ENCODE data around the gene NPRL2.

Gene NPRL2

DNA sequence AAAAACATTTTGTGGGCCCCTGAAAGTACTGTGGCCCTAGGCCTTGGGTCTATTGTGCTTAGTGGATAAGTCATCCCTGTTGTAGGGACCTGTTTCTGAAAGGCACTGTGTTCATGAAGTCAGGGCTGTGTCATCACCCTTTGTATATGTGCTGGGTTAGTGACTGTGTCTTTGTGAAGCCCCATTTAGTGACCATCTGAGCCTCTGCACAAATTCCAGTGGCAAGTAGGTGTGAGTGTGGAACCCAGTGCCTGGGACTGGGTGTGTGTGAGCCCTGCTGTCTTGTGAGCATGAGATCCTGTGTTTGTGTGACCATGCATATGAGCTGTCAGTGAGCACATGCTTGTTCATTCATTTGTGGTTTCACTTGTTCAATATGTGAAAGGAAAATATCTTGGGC, 46.0 kb downstream of the NPRL2 start:
- DNase-seq (ENCODE audit: low read depth) = no peak

DNA sequence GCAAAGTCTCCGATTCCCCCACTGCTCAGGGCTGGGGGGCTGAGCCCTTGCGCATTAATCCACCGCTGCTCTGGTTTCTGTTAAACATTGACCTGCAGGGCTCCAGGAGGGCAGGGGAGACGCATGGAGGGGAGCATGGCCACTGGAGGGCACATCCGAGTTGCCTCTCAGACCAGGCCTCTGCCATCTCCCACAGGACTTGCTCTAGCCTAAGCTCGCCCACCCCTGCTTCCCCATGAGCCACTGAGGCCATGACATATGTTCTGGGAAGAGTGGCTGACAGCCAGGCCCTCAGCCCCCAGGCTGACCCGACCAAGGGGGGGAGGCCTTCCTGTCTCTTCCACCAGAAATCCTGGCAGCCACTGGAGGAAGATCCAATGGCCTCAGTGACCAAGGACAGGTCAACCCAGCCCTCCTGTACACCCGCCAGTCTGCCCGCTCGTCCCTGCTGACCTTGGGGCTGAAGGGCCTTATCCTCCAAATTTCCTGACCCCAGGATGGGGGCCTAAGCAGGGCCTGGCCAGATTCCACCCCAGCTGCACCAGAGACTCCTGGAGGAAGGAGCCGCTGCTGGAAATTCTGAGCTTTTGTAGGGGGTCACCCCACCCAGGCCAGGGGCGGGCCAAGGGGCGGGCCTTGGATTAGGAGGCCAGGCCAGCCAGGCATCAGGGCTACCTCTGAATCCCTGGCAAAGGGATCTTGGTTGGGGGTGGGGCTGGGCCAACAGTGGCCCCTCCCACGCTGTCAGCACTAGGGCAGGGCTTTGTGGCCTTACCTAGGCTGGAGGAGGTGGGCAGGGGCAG, 47.4 kb downstream of the NPRL2 start, which contains the start of gene HYAL1:
TSS of gene HYAL1 (minus strand) at position 562 of the 803 bp plus-strand sequence. CDS start 618 bp downstream, outside the sequence.
- no peak for DNase-seq (ENCODE audit: low read depth)

DNA sequence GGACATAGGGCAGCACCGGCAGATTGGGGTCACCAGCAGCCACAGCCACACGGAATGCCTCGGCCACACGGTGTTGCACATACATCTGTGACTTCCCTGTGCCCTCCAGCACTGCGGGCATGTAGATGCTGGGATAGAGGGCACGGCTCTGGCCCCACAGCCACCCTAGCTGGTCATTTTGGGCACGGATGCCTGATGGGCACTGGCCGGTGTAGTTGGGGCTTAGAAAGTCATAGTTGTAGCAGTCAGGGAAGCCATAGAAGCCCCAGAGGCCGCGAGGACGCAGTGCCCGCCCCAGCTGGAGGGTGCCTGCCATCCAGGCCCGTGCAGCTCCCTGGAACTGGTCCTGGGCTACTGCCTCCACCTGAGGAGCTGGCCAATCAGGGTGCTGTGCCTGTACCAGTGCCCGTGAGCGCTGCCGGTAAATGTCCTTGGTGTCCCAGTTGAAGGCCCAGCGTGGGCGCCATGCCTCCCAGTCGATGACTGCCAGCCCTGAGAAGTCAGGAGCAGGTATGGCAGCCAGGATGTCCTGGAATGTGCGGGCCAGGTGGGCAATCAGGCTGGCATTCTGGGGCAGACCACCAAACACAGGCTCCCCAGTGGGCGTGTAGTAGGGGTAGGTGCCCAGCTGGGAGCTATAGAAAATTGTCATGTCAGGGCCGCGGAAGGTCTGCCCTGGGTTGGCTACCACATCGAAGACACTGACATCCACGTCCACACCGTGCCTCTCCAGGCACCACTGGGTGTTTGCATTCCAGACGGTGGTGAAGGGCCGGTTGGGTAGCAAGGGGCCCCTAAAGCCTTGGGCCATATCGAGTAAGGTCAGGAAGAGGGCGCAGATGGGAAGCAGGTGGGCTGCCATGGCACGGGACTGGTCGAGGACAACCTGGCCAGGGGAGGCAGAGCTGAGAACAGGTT, 48.2 kb downstream of the NPRL2 start:
- no peak for DNase-seq (ENCODE audit: low read depth)

DNA sequence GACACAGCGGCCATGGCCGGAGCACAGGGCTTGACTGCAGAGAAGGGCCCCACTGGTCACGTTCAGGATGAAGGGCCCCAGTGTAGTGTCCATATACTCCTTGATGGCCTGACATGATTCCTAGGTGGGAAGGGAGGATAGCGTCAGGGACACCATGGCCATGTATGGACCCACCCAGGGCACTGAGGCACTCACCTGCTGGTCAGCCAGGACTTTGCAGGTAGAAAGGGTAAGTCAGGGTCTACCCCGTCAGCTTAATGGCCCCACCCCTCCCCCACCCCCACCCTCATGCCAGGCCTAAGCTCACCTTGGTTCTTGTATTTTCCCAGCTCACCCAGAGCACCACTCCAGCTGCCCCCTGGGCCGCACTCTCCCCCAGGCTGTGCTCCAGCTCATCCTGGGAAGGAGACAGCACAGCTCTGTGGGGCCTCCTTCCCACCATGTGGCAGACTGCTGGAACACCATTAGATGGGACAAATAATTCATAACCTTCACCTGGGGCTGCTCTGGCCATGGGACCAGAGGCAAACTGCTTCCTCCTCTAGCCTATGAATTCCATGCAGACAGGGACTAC, 49.8 kb downstream of the NPRL2 start:
- no peak for DNase-seq (ENCODE audit: low read depth)

DNA sequence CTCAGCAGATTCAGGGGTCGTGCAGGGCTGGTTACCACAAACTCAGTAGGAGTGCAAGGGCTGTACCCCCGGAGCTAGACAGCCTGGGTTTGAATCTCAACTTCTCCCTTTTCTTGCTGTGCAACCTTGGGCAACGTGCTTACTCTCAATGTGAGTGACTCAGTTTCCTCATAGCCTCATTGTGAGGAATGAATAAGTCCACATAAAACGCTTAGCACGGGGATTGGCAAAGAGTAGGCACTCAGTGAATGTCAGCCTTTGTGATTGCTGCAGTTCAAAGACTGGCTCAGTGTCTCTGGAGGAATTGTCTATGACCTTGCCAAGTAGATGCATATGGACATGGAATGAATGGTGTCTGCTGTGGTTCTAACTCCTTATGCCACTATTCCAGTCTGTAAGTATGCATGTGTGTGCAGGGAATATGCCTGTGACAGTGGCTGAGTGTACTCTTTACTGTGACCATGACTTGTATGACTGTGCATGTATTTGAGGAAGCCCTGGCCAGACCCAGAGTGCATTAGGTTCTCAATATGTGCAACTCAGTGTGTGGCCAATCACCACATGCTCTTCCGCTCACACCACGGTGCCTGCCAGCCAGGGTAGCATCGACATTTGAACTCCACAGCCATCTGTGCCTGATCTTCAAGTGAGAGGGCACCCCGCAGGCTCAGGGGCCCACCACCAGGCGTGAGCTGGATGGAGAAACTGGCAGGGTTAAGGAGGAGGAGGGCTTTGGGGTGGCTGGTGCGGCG, 50.5 kb downstream of the NPRL2 start:
- no peak for DNase-seq (ENCODE audit: low read depth)

DNA sequence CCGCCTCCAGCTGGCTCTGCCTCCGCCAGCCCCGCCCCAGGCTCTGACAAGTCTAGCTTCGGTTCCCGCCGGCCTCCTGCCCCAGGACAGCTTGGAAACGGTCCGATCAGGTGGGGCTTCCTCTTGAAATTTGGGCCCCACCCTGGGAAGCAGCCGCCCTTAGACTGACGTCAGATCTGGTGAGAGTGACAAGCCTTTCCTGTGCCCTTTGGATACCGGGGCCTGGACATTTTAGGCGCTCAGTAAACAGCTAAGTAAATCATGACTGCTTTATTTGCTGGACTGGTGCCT, 51.0 kb downstream of the NPRL2 start:
- no peak for DNase-seq (ENCODE audit: low read depth)

DNA sequence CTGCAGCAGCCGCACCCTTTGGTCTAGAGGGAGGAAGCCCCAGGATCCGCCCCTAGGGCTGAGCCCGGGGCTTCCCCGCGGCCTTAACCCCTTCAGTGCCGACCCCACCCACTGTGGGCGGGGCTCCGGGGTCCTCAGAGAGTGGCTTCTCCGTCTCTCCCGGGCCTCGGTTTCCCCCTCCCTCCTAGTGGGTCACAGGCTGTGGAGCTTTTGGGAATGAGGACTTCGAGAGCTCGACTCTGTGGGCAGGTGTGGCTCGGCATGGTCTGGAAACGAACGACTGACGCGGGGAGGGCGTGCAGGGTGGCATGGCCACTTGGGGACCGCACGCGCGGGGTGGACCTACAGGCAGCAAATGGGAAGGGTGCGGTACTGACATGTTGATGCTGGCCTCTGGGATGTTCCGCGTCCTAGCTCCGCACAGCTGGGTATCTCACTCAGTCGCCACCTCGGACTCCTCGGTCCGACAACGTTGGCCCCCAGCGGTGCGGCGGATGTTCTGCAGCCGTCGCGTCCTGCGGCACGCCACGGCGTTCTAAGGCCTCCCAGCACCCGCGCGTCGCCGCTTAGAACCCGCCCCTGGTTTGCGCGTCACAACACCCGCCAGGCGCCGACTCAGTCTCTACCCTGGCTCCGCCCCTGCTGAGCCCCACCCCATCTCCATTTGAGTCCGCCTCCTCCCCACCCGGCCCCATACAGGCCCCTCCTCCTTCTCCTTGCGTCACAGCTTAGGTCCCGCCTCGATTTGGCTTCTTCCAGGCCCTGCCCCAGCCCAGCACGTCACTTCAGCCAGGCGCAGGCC, 51.5 kb downstream of the NPRL2 start, which contains the start of the genes HYAL3 and NAA80:
TSS of gene HYAL3 (minus strand) at position 570 of the 802 bp plus-strand sequence. CDS start 3,803 bp downstream, outside the sequence.
TSS of gene NAA80 (minus strand) at position 570 of the 802 bp plus-strand sequence. CDS start 1,942 bp downstream, outside the sequence.
- DNase-seq (ENCODE audit: low read depth) = peak; percentile 99

DNA sequence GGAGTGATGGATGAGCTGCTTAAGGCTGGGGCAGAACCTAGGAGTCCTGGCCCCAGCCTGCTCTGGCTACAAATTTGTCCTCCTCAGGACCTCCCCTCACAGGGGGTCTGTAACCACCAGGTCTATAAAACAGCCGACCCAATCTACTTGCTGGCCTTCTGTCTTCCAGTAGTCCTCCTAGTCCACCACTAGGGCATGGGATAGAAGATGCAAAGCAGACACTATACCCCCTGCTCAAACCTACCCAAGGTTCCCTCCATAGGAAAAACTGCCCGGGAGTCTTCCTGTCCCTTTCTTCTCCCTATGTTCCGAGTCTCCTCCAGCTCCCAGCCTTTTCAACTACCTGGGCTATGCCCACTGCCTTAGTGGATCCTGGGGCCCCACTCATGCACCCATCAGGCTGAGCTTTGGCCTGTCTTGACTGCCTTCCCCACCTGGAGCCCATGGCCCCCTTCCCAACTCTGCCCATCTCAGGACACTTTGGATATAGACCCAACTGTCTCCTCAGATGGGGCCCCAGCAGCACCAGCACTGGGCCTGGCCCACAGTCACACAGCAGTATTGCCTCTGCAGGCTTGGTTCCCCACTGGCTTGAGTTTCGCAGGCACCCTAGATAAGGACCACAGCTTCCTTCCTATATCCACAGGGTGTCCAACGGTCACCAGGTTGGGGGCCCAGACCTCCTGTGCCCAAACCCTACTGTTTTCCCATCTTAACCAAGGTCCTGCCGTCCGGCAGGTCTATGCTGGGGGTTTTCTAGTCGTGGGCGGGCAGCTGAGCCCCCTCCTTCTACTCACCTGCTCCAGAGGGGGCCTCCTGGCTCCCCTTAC, 52.5 kb downstream of the NPRL2 start:
- no peak for DNase-seq (ENCODE audit: low read depth)

DNA sequence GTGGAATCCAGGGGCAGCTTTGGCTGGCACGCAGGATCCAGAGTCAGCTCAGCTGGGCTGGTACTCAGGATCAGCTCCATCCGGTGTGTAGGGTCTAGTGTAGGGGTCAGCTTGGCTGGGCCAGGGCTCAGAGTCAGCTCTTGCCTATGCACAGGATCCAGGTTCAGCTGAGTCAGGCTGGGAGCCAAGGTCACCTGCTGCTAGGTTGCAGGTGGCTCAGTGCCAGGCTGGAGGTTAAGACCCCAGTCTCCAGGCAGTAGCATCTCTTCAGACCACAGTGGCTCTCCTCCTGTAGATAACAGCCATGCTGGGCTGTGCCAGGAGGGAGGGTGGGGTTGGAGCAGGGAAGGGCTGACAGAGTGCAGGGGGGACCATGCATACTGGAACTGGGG, 53.2 kb downstream of the NPRL2 start:
- no peak for DNase-seq (ENCODE audit: low read depth)

Measured in HS-27A (cell line).